T-helper 9 cell (primary cell): Measurements from ENCODE around the gene TRIM9.
A peak's percentile ranks its signal among the peaks of the same experiment; 100 is the strongest.

Source experiments
- DNase-seq: peaks from one replicate; pipeline ENCODE4 v3.0.0-alpha.2; 2020
- total RNA-seq, 2 donors: gene quantifications; one replicate each; lab custom pipeline; 2026; lab: John Stamatoyannopoulos, UW

TRIM9 gene
- total RNA-seq, result 0.24 to 0.28 reads per million in 2 donors

DNA sequence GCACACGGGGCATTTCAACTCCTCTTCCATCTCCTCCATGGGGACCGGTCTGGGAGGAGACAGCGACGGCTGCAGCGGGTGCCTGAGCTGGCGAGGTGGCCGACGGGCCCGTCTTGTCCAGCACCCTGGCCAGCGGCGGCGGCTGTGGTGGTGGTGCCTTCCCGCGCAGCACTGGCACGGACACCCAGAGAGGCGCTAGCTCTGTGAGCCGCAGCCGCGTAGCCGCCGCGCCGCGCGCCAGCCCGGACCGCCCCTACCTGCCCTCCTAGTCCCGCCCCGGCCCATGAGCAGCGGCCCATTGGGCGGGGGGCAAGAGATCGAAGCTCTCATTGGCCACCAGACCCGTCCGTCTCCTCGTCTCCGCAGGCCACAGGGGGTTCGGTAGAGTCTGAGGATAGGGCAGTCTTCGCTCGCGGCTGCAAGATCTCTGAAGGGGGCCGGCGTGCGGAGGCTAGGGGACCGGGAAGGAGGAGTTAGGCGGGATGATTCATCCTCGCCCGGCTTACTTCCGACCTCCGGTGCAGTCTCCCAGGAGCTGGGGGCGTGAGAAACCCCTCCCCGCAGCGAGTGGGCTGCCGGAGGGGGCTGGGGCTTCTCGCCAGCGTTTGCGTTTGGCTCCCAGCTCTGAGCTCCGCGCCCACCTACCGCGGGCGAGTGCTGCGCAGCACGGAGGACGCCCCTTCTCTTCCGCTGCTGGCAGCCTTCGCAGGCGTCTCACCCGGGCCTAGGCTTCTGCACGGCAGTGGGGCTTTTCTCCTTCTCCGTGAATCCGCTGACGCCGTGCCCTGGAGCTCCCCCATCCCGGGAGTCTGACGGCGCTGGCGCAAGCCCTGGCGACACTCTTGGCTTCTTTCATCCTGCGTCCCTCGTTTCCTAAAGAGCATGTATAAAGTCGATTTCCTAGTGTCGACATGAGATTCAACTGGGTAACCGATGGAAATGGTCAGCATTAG lies at the start of gene TRIM9:
TRIM9 (minus strand) TSS at position 205 of the 953 bp plus-strand sequence; CDS start at position 39, 166 bp downstream.
- DNase-seq, result peak; percentile 73

DNA sequence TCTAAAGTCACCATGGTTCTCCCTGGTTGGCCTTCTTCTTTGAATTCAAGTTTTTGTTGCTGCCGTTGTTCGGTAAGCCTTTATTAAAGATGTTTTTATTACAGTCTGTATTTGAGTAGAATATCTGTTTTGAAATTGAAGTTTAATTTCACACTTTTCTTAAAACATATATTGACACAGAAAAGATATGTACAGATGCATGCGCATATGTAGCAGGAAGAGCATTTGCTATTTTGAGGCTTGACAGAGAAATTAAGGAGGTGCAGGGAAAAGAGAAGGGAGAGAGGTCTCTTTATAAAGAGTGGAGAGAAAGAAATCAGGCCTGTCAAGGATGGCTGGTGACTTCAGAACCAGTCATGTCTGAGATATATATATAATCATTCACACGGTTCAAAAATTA lies 46.0 kb upstream of the TRIM9 start:
- no peak for DNase-seq

GRCh38 chr14:51140338-51140737 lies 45.4 kb upstream of the TRIM9 start:
- no peak for DNase-seq

DNA sequence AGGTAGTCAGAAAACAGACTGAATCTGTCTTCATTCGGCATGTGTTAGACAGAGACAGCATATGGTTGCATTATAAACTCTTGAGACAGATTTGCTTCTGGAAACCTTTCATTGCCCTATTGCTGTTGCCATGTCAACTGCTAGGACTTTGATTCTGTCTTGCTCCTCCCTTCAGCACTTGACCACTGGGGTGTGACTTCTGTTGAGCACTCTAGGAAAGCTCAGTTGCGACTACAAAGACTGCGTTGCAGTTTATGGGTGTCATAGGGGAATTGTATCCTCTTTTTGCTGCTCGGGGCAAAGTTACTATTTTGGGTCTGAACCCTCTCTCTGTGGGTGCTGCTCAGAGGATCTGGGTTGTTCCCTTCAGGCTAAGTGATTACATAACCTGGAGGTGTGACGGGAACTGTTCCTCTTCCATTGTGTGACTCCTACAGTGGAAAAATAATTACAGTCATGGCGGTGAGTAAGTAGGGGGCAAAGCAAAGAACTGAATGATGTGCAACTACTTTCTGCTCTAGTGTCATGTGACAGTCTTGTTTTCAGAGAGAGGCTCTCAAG lies 44.3 kb upstream of the TRIM9 start:
- DNase-seq, result no peak

- DNase-seq, result no peak
Observed at GRCh38 chr14:51138404-51139103, 43.6 kb upstream of the TRIM9 start.

DNA sequence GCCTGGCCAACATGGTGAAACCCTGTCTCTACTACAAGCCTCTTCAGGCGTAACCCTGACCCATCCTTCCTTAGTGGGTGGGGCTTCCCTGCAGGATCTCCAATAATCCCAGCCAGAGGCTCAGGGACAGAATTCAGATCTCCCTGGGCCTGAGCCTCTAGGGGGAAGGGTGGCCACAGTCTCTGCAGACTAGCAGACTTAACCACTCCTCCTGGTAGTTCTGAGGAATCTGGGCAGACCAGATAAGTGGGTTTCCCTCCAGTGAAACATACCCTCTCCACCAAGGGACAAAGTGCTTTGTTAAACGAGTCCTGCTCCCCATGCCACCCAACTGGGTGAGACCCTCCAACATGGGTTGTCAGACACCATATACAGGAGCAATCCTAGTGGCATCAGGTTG lies 36.6 kb upstream of the TRIM9 start:
- DNase-seq, result no peak

DNA sequence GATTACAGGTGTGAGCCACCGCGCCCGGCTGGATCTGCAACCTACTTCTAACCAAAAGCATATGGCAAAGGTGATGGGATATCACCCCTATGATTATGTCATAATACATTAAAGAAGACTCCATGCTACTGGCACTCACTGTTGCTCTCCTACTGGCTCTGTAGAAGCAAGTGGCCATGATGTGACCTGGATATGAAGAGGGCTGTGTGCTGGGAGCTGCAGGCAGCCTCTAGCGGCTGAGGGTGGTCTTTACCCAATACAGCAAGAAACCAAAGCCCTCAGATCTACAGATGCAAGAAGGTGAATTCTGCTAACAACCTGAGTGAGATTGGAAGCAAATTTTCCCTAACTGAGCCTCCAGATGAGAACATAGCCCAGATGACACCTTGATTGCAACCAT lies 34.2 kb upstream of the TRIM9 start:
- DNase-seq, result no peak

GRCh38 chr14:51124029-51124428 lies 29.1 kb upstream of the TRIM9 start:
- DNase-seq, result no peak

DNA sequence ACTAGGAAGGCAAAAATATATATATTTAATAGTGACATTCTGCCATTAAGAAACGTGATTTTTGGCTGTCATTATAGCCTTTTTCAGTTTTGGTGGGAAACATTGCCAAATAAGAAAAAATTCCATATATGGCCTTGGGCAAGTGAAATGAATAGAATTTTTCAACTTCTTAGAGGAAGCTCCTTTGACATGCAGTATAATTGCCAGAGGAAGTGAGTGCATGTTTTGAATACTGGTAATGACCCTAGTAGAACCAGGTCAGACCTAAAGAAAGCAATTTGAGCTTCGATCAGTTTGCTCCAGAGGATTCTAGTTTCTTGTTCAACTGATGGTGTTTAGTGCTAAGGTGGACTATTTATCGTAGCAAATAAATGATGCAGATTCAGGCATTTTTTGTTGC lies 26.2 kb upstream of the TRIM9 start:
- DNase-seq, result no peak

GRCh38 chr14:51119411-51120051 lies 24.6 kb upstream of the TRIM9 start:
- no peak for DNase-seq

GRCh38 chr14:51118993-51119392 lies 24.1 kb upstream of the TRIM9 start:
- DNase-seq, result no peak

- DNase-seq, result no peak
Observed at GRCh38 chr14:51117593-51117992, 22.7 kb upstream of the TRIM9 start.

DNA sequence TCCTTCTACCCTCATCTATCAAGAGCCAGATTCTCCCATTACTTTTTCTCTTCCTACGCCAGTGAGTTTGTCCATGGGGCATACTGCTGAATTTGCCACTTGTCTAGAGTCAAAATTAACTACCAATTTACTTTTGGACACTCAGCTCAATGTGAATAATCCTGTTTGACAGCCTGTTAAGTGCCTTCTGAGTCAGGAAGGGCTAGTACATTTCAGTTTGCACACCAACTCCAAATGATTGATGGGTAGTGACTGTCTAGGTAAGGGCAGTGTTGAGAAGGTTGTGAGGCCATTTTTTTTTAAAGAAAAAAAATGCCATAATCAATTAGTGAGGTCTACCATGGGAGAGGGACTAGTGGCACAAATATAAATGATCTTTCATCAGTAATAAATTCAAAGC lies 21.8 kb upstream of the TRIM9 start:
- DNase-seq, result no peak

DNA sequence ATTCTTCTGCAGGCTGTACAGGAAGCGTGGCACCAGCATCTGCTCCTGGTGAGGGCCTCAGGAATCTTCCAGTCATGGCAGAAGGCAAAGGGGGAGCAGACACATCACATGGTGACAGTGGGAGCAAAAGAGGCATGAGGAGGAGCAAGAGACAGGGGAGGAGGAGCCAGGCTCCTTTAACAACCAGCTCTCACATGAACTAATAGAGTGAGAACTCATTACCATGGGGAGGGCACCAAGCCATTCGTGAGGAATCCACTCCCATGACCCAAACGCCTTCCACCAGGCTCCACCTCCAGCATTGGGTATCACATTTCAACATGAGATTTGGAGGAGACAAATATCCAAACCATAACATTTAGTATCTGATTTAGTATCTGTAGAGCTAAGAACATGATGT lies 14.7 kb upstream of the TRIM9 start:
- DNase-seq, result no peak

- no peak for DNase-seq
Observed at GRCh38 chr14:51107801-51108200, 12.9 kb upstream of the TRIM9 start.

GRCh38 chr14:51104467-51104866 lies 9.6 kb upstream of the TRIM9 start:
- DNase-seq, result no peak

DNA sequence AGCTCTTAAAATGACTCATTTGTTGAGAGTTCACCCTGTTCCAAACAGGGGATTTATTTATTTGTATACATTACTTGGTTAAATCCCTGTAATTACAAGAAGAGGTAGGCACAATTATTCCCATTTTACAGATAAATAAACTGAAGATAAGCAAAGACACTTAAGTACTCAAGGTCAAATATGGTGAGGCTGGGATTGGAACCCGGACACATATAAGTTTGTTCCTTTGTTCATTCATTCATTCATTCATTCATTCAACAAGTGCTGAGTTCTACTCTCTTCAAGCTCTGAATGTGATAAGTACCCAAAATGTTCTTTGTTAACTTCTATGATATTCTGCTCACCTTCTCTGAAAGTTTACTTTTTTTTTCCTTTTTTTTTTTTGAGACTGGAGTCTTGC lies 2.4 kb upstream of the TRIM9 start:
- DNase-seq, result no peak

DNA sequence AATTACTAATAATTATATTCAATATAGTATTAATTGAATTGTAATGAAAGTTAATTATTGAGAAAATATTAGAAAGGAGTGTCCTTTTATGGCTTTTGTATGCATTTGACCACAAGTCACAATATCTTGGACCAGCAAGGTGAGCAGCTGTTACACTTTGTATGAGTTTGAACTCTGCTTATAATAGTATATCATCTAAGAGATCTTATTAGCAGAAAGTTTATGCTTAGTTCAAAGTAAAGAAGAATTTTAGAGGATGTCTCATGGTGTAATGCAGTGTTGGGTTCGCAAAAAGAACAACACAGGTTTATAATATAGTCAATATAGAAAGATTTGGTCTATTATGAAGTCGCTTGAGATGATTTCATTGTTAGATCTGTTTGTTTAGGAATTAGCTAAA lies 2.0 kb upstream of the TRIM9 start:
- DNase-seq, result no peak

DNA sequence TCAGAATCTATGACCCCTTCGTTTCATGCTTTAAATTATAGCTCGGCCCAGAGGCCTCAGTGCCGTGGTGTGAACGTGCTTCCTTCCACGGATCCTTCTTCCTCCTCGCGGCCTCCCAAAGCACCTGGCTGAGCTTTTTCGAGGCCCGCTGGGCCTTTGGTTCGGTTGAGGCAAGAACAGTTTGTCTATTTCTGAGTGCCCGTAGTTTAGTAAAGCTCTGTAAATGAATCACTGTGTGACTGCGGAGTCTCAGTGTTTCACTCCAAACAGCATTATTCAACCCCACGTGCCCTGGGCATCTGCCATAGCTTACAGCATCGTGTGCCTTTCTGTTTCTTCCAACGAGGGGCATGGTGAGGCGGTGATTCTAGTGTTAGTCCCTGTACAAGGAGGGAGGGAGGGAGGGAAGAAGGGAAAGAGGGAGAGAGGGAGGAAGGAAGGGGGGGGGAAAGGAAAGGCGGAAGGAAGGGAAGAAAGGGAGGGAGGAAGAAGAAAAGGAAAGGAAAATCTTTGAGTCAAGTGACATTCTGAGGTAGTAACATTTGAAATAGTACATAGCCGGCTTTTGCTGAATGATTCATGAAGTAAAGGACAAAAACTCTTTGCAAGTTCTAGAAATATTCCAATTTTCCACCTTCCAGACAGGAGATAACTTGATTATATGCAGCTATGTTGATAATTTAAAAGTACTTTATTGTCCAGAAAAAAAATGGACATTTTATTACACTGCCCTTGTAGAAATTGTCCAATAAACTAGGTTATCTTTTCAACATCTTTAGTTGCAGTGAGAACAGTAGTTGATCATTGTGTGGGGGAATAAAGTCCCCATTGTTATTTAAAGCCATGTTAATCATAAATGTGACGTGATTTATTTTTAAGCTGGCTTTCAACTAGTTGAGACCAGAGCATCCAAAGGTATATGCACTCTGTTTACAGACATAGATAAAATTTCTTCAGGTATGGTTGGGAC lies 1.2 kb upstream of the TRIM9 start:
- no peak for DNase-seq

DNA sequence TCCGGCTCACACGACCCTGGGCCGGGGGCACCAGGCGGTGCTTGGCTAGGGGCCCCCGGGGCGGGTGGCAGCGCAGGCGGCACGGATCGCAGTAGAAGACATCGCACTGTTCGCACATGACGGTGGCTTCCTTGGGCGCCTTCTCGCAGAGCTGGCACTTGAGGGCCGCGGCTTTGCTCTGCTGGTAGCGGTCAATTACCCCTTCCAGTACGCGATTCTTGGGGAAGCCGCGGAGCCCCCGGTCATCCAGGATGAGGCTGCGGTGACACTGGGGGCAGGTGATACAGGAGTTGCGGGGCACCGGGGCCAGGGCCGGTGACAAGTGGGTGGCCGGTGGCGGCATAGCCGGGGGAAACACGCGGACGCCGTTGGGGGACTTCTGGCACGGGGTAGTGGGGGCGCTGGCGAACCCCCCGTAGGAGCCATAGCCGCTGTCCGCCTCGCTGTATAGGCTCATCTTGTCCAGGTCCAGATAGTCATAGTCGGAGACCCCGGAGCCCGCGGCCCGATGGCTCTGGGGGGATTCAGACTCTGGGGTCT lies 553 bp downstream of the TRIM9 start:
- no peak for DNase-seq
